Measurements from ENCODE around the gene ERCC1. TPM values are rescaled to one million over a fixed set of nuclear protein-coding genes. Genes with fewer than 3 reads are reported as not detected.
"Not testable (repeated sequence)": the region's sequence is repeated elsewhere in the genome, so short reads cannot be mapped to it uniquely, and the experiment has no call there.

ERCC1 gene
- polyA plus RNA-seq, 1 experiment: 121 TPM

- CTCF ChIA-PET: interaction anchor here (1.0 kb wide), 1 partner anchor 78 kb away, joined by 3 read pairs; no protein-coding TSS in a partner anchor
- Histone ChIP-seq H3K4me3 (ENCODE audit: low read depth, low read length) (no peak overlapping the region), H3K36me3 (ENCODE audit: control insufficient read depth, insufficient read depth, low read length) (peaks cover under 1% of the 10 kb centered on the region; the same call in 1 of the 2 replicates), H3K27me3 (ENCODE audit: control insufficient read depth, insufficient read depth, low read length) (no peaks in the 10 kb centered on the region)
- POLR2A ChIA-PET: no interaction called here
- no peak for TF ChIP-seq CTCF (IDR thresholded peaks at IDR 0.05; ENCODE audit: insufficient read depth, low read depth, low read length)
- no peak for DNase-seq (ENCODE audit: low read depth)
Measured at GRCh38 chr19:45408121-45408520, 15.6 kb downstream of the ERCC1 start.

- DNase-seq (ENCODE audit: low read depth); H3K4me3 ChIP-seq (ENCODE audit: low read depth, low read length); POLR2A ChIA-PET; H3K36me3 ChIP-seq (ENCODE audit: control insufficient read depth, insufficient read depth, low read length); H3K27me3 ChIP-seq (ENCODE audit: control insufficient read depth, insufficient read depth, low read length): not testable (repeated sequence)
- CTCF ChIA-PET: interaction anchor here (1.0 kb wide), 1 partner anchor 78 kb away, joined by 3 read pairs; no protein-coding TSS in a partner anchor
Measured at GRCh38 chr19:45407585-45407984, 16.1 kb downstream of the ERCC1 start.

- ChIA-PET POLR2A (no interaction called here), CTCF (no interaction called here)
- Histone ChIP-seq H3K4me3 (ENCODE audit: low read depth, low read length) (peak overlapping the region; percentile 92), H3K36me3 (ENCODE audit: control insufficient read depth, insufficient read depth, low read length) (no peaks in the 10 kb centered on the region), H3K27me3 (ENCODE audit: control insufficient read depth, insufficient read depth, low read length) (no peaks in the 10 kb centered on the region)
- TF ChIP-seq CTCF (IDR thresholded peaks at IDR 0.05; ENCODE audit: insufficient read depth, low read depth, low read length): no peak
- no peak for DNase-seq (ENCODE audit: low read depth)
Measured at GRCh38 chr19:45407091-45407375, 16.7 kb downstream of the ERCC1 start.

- Histone ChIP-seq H3K27me3 (ENCODE audit: control insufficient read depth, insufficient read depth, low read length) (no peaks in the 10 kb centered on the region), H3K36me3 (ENCODE audit: control insufficient read depth, insufficient read depth, low read length) (no peaks in the 10 kb centered on the region), H3K4me3 (ENCODE audit: low read depth, low read length) (peak within 1 kb of the TSS; percentile 92)
- ChIA-PET CTCF (interaction anchor here (0.6 to 1.0 kb wide), 5 partner anchors 10 to 380 kb away, joined by 3 to 5 read pairs (median 4); no protein-coding TSS in a partner anchor), POLR2A (interaction anchor here (1.0 kb wide), 1 partner anchor 18 kb away, joined by 3 read pairs; no protein-coding TSS in a partner anchor)
- DNase-seq (ENCODE audit: low read depth): no peak
- TF ChIP-seq CTCF (IDR thresholded peaks at IDR 0.05; ENCODE audit: insufficient read depth, low read depth, low read length): no peak
Measured at GRCh38 chr19:45406226-45407090, 17.3 kb downstream of the ERCC1 start, which contains the start of gene POLR1G. Gene POLR1G, plus strand, starts transcription at chr19:45406644. Its CDS starts 53 bp downstream, at chr19:45406697.

- TF ChIP-seq CTCF (IDR thresholded peaks at IDR 0.05; ENCODE audit: insufficient read depth, low read depth, low read length): no peak
- peak; percentile 67 for DNase-seq (ENCODE audit: low read depth)
- Histone ChIP-seq H3K4me3 (ENCODE audit: low read depth, low read length) (peak overlapping the region; percentile 92), H3K27me3 (ENCODE audit: control insufficient read depth, insufficient read depth, low read length) (no peaks in the 10 kb centered on the region), H3K36me3 (ENCODE audit: control insufficient read depth, insufficient read depth, low read length) (no peaks in the 10 kb centered on the region)
- ChIA-PET CTCF (interaction anchor here (0.6 to 1.0 kb wide), 5 partner anchors 11 to 379 kb away, joined by 3 to 5 read pairs (median 4); no protein-coding TSS in a partner anchor), POLR2A (interaction anchor here (1.0 kb wide), 1 partner anchor 19 kb away, joined by 3 read pairs; no protein-coding TSS in a partner anchor)
Measured at GRCh38 chr19:45405435-45406225, 18.1 kb downstream of the ERCC1 start.
